NK-92 (cell line): ENCODE data around the gene RCN2.
"Not testable (repeated sequence)": the region's sequence is repeated elsewhere in the genome, so short reads cannot be mapped to it uniquely, and the experiment has no call there.

Experiments used
- DNase-seq: peaks from one replicate; lab custom pipeline; 2025; ENCODE audit not compliant: unreplicated experiment; lab: John Stamatoyannopoulos, UW

RCN2 gene

GRCh38 chr15:76931397-76932134 is at the start of gene RCN2:
RCN2 (plus strand) TSS chr15:76931749; CDS start chr15:76931842, 93 bp downstream.
- DNase-seq = peak; percentile 59

GRCh38 chr15:76885212-76885611 is 46.3 kb upstream of the RCN2 start:
- DNase-seq = no peak

DNA sequence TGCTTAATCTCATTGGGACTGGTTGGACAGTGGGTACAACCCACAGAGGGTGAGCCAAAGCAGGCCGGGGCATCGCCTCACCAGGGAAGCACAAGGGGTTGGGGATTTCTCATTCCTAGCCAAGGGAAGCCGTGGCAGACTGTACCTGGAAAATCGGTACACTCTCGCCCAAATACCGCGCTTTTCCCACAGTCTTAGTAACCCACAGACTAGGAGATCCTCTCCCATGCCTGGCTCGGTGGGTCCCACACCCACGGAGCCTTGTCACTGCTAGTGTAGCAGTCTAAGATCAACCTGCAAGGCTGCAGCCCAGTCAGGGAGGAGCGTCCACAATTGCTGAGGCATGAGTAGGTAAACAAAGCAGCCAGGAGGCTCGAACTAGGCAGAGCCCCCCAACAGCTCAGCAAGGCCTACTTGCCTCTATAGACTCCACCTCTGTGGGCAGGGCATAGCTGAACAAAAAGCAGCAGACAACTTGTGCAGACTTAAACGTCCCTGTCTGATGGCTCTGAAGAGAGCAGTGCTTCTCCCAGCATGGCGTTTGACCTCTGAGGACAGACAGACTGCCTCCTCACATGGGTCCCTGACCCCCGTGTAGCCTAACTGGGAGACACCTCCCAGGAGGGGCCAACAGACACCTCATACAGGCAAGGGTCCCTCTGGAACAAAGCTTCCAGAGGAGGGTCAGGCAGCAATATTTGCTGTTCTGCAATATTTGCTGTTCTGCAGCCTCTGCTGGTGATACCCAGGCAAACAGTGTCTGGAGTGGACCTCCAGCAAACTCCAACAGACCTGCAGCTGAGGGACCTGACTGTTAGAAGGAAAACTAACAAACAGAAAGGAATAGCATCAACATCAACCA is 44.0 kb upstream of the RCN2 start:
- DNase-seq = not testable (repeated sequence)

- DNase-seq = not testable (repeated sequence)
These were observed 38.7 kb upstream of the RCN2 start for GRCh38 chr15:76892836-76893235.

DNA sequence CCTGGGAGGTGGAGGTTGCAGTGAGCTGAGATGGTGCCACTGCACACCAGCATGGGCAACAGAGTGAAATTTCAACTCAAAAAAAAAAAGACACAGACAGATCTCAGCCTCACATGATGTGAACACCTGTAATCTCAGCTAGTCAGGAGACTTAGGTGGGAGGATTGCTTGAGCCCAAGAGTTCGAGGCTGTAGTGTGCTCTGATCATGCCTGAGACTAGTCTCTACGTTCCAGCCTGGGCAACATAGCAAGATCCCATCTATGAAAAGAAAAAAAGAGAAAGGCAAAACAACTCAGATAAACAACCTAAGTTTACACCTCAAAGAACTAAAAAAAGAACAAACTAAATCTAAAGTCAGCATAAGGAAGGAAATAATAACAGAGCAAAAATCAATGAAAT is 37.4 kb upstream of the RCN2 start:
- no peak for DNase-seq

DNA sequence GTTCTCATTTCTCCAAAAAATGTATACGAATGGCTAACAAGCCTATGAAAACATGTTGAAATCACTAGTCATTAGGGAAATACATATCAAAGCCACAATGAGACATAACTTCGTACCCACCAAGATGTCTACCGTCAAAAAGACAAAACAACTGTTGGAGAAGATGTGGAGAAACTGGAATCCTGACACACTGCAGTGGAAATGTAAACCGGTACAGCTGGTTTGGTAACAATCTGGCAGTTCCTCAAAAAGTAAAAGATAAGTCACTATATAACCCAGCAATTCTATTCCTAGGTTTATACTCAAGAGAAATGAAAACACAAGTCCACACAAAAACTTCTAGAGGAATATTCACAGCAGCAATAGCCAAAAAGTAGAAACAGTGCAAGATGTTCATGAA is 33.4 kb upstream of the RCN2 start:
- DNase-seq = no peak

DNA sequence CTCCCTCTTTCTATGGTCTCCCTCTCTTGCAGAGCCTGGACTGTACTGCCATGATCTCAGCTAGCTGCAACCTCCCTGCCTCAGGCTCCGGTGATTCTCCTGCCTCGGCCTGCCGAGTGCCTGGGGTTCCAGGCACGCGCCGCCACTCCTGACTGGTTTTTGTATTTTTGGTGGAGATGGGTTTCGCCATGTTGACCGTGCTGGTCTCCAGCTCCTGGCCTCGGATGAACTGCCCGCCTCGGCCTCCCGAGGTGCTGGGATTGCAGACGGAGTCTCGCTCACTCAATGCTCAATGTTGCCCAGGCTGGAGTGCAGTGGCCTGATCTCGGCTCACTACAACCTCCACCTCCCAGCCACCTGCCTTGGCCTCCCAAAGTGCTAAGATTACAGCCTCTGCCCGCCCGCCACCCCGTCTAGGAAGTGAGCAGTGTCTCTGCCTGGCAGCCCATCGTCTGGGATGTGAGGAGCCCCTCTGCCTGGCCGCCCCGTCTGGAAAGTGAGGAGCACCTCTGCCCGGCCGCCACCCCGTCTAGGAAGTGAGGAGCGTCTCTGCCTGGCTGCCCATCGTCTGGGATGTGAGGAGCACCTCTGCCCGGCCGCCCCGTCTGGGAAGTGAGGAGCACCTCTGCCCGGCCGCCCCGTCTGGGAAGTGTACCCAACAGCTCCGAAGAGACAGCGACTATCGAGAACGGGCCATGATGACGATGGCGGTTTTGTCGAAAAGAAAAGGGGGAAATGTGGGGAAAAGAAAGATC is 32.2 kb upstream of the RCN2 start:
- not testable (repeated sequence) for DNase-seq

DNA sequence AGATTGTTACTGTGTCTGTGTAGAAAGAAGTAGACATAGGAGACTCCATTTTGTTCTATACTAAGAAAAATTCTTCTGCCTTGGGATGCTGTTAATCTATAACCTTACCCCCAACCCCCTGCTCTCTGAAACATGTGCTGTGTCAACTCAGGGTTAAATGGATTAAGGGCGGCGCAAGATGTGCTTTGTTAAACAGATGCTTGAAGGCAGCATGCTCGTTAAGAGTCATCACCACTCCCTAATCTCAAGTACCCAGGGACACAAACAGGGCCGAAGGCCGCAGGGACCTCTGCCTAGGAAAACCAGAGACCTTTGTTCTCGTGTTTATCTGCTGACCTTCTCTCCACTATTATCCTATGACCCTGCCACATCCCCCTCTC is 31.6 kb upstream of the RCN2 start:
- DNase-seq = not testable (repeated sequence)

- no peak for DNase-seq
These were observed 29.6 kb upstream of the RCN2 start for GRCh38 chr15:76901965-76902364.

- DNase-seq = no peak
These were observed 28.3 kb upstream of the RCN2 start for GRCh38 chr15:76903251-76903681.

GRCh38 chr15:76904461-76905012 is 27.0 kb upstream of the RCN2 start:
- DNase-seq = no peak

DNA sequence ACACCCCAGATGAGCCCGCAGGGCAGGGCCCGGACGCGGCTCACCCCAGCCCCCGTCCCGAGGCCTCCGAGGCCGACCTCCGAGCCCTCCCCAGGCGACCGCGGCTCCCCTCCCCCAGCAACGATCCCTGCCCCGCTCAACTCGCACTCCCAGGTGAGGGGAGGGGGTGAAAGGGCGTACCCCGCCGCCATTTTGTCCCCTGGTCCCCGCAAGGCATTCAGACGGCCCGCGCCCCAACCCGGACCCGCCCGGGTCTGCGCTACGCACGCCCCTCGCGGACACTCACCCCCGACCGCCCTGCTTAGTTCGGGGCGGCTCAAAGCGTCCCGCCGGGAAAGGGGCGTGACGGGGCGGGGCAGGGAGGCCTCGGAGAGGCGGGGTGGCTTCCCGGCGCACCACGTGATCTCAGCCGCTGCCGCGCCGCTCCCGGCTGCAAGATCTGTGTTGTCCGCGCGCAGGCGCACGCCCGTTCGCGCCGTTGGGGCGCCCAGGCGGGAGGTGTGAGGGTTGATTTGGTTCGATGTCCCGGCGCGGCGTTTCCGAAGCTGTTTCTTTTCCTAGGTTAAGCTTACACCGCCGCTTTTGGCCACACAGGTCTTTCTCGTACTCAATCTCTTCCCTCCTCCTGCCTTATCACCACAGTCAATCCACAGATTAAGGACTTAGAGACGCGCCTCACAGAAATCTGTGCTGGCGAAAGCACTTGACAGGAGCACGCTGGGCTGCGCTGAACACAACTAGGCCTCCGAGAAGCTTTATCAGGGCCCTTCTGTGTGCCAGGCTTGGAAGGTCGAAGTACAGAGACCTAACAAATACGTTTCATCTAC is 26.3 kb upstream of the RCN2 start, which contains the start of gene SCAPER:
TSS of gene SCAPER (minus strand) at position 328 of the 827 bp plus-strand sequence. CDS start 21,523 bp downstream, outside the sequence.
- DNase-seq = peak; percentile 45

GRCh38 chr15:76905855-76906254 is 25.7 kb upstream of the RCN2 start:
- no peak for DNase-seq

- no peak for DNase-seq
These were observed 19.1 kb upstream of the RCN2 start for GRCh38 chr15:76912430-76912829.

- no peak for DNase-seq
These were observed 17.8 kb upstream of the RCN2 start for GRCh38 chr15:76913737-76914136.

DNA sequence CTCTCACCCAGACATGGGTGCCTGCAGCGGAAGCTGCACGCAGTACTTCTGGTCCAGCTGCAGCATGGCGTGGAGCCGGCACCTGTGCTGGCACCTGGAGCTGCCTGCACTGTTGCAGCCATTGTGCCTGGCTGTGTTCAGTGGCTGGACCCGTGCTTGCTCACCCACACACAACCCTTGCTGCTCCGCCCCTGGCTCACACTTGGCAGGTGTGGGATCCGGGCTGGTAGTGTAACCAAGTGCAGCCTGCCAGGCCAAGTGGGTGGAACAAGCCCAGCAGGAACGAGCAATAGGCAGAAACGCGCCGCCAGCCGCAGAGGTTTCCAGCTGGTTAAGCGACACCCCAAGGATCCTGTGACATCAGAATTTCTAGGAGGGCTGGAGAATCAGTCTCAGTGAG is 15.2 kb upstream of the RCN2 start:
- no peak for DNase-seq

DNA sequence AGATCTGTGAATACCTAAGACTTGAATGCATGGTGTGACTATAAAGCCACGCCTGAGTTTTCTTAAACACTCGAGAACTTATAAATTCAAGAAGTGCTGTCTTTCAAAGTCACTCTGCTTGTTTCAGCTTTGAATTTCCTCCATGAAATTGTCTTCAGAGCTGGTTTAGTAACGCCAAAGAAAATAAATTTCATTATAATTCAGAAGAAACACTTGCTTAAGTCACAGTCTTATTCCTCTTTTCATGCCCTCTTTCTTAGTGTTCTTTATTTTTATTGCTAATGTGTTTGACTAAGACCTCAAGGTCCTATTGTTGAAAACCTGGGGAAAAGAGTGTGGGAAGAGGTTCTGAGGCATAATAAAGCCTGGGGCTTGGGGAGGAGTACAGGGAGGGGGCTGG is 3.3 kb upstream of the RCN2 start:
- DNase-seq = no peak

GRCh38 chr15:76929011-76929760 is 2.4 kb upstream of the RCN2 start:
- DNase-seq = no peak

GRCh38 chr15:76930831-76931396 is 635 bp upstream of the RCN2 start:
- no peak for DNase-seq
